Measurements from ENCODE around the gene SH3D19.
"Not testable (repeated sequence)": the region's sequence is repeated elsewhere in the genome, so short reads cannot be mapped to it uniquely, and the experiment has no call there.

The SH3D19 gene

DNA sequence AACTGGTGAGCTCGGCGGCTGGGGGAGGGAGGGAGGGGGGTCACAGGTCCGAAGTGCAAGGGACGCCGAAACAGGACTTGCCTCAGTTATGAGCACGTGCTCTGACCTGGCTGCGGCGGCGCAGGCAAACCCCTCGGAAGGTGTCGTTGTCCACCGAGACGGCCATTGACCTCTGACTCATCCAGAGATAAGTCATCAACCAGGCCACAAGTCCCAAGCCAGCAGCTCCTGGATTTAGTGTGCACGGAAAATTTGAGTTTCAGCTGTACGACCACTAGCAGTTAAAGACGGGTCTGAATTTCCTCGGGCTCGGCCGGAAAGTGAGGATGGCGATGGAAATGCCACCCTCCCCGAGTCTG is 674 bp downstream of the SH3D19 start:
- TF ChIP-seq CTCF (IDR thresholded peaks at IDR 0.05; ENCODE audit: insufficient read depth, low read length, poor library complexity, severe bottlenecking), result no peak
- Histone ChIP-seq H3K27me3 (replicated peaks; ENCODE audit: control insufficient read depth, insufficient read depth, low read length) (no peaks in the 10 kb centered on the region; the same call in 1 of the 2 replicates), H3K4me3 (replicated peaks; ENCODE audit: low read depth, low read length) (no peak overlapping the region), H3K36me3 (ENCODE audit: control insufficient read depth, insufficient read depth, low read length) (no peaks in the 10 kb centered on the region)
- DNase-seq (ENCODE audit: extremely low read depth, insufficient read length), result no peak

DNA sequence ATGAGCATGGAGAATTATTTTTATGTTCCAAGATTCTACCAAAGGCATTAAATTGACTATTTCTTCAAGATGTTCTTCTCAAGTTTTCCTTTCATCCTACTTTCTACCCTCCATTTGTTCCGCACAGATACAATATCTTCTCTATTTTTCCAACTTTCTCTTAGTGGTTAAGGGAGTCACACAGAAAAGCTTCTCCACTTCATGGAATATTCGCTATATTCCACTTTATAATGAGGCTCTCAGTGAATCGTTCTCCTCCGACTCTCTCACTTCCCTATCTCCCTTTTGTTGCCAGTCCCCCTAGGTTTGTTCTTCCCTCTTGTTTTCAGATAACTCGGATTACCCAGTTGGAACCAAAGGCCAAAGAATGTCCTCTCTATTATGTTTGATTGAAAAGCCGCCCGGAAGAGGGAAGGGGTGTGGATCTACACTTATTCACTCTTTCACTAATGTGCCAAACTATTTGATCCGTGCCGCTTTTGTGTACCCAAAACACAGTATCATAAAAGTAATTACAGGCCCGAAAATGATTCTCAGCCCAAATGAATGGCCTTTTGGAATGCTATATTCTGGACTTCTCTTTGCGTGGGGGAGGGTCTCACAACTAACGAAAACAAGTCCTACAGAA is 1.2 kb downstream of the SH3D19 start:
- Histone ChIP-seq H3K27me3 (replicated peaks; ENCODE audit: control insufficient read depth, insufficient read depth, low read length) (no peaks in the 10 kb centered on the region; the same call in 1 of the 2 replicates), H3K4me3 (replicated peaks; ENCODE audit: low read depth, low read length) (no peak overlapping the region), H3K36me3 (ENCODE audit: control insufficient read depth, insufficient read depth, low read length) (no peaks in the 10 kb centered on the region)
- DNase-seq (ENCODE audit: extremely low read depth, insufficient read length), result no peak
- TF ChIP-seq CTCF (IDR thresholded peaks at IDR 0.05; ENCODE audit: insufficient read depth, low read length, poor library complexity, severe bottlenecking), result no peak

DNA sequence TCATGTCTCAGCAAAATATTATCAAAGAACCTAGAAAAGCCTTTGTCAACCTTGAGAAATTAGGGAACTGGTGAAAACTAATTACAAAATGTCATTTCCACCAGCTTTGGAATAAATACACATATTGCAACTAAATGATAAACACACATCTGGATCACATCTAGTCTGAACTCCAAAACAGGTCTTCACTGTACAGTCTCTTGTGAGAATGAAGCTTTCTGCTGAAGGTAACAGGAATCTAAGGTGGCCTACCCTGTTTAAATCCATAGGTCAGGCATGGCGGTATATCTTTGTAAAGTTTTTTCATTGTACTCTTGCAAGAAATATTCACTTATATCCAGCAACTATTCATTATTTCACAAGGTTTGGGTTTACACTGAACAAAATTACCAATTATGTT is 1.7 kb downstream of the SH3D19 start:
- Histone ChIP-seq H3K4me3 (replicated peaks; ENCODE audit: low read depth, low read length) (no peak overlapping the region), H3K36me3 (ENCODE audit: control insufficient read depth, insufficient read depth, low read length) (no peaks in the 10 kb centered on the region), H3K27me3 (replicated peaks; ENCODE audit: control insufficient read depth, insufficient read depth, low read length) (no peaks in the 10 kb centered on the region; the same call in 1 of the 2 replicates)
- no peak for DNase-seq (ENCODE audit: extremely low read depth, insufficient read length)
- no peak for TF ChIP-seq CTCF (IDR thresholded peaks at IDR 0.05; ENCODE audit: insufficient read depth, low read length, poor library complexity, severe bottlenecking)

DNA sequence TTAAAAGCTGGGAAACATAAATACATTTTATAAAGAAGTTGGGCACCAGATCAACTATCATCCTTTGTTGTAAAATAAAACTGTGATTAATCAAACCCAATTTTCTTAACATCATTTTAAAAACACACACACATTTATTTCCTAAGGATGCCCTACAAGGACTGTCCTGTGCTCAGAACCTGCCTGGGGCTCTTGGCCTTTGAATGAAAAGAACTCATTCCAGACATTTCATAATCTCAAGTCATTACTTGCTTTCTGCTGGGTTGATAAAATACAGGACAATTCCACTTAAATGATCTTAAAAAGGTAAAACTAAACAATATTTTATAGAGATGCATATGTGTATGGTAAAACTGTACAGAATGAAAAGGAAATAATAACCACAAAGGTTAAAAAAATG is 2.8 kb downstream of the SH3D19 start:
- Histone ChIP-seq H3K4me3 (replicated peaks; ENCODE audit: low read depth, low read length) (no peak overlapping the region), H3K36me3 (ENCODE audit: control insufficient read depth, insufficient read depth, low read length) (no peaks in the 10 kb centered on the region), H3K27me3 (replicated peaks; ENCODE audit: control insufficient read depth, insufficient read depth, low read length) (no peaks in the 10 kb centered on the region)
- TF ChIP-seq CTCF (IDR thresholded peaks at IDR 0.05; ENCODE audit: insufficient read depth, low read length, poor library complexity, severe bottlenecking), result no peak
- DNase-seq (ENCODE audit: extremely low read depth, insufficient read length), result no peak

- H3K4me3 ChIP-seq (replicated peaks; ENCODE audit: low read depth, low read length), result not testable (repeated sequence)
Observed at GRCh38 chr4:151322161-151322560, 3.2 kb downstream of the SH3D19 start.

DNA sequence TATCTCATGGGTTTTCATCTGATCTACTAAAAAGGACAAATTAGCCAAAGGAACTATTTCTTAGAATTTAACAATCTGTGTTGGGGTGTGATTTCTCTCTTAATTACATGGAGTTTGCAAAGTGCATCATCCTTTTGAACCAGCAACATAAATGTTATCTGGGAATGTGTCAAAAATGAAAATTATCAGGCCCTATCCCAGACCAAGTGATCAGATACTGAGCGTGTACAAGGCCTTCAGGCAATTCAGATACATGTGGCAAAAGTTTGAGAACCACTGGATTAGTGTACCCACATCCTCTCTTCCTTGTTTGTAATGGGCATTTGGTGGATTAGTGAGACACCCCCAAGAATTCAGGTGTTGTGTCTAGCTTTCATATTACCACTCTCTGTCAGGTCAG is 3.8 kb downstream of the SH3D19 start:
- DNase-seq (ENCODE audit: extremely low read depth, insufficient read length), result no peak
- H3K4me3 ChIP-seq (replicated peaks; ENCODE audit: low read depth, low read length), result no peak overlapping the region
- no peak for TF ChIP-seq CTCF (IDR thresholded peaks at IDR 0.05; ENCODE audit: insufficient read depth, low read length, poor library complexity, severe bottlenecking)

More at GRCh38 chr4:151322161-151322560, 3.2 kb downstream of the SH3D19 start:
- H3K27me3 ChIP-seq (replicated peaks; ENCODE audit: control insufficient read depth, insufficient read depth, low read length); H3K36me3 ChIP-seq (ENCODE audit: control insufficient read depth, insufficient read depth, low read length); DNase-seq (ENCODE audit: extremely low read depth, insufficient read length): not testable (repeated sequence)

More for the DNA sequence above, 3.8 kb downstream of the SH3D19 start:
- Histone ChIP-seq H3K36me3 (ENCODE audit: control insufficient read depth, insufficient read depth, low read length) (no peaks in the 10 kb centered on the region), H3K27me3 (replicated peaks; ENCODE audit: control insufficient read depth, insufficient read depth, low read length) (no peaks in the 10 kb centered on the region)
